CD1c-positive myeloid dendritic cell (primary cell): ENCODE results near the gene FAM114A1.
"Not testable (repeated sequence)": the region's sequence is repeated elsewhere in the genome, so short reads cannot be mapped to it uniquely, and the experiment has no call there.

ENCODE experiments used
- DNase-seq: peaks from one replicate; pipeline ENCODE4 v3.0.0-alpha.2; 2016; ENCODE audit errors: extremely low spot score

Gene FAM114A1

DNA sequence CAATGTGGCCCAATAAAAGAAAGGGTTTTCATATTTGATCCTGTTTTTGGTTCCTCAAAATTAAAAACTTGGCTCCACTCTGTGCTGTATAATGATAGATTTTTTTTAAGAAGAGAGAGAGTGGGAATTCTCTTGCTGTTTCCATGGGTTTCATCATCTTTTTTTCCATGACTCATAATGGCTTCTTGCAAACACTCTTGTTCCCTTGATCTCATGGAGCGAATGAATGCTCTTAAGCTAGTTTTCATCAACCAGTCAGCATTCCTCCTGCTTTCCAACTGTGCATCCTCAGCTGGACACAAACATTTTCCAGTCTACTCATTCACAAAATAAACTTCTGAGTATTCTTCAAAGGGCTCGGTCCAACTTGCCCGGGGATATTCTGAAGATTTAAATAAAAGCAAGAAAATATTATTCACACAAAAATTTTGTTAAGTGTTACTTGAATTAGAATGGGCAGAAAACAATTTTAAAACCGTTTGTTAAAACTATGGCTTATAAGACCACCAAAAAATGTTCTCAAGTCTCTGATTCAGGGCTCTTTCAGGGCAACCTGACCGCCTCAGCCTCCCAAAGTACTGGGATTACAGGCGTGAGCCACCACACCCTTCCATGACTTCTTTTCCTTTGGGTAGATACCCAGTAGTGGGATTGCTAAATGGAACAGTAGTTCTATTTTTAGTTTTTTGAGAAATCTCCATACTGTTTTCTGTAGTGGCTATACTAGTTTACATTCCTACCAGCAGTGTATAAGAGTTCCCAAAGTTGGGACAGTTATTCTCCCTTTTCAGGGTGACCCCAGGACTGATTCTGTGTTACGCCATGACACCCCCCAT lies 99.9 kb downstream of the FAM114A1 start:
- DNase-seq: no peak

- no peak for DNase-seq
These were observed 101.1 kb downstream of the FAM114A1 start for GRCh38 chr4:38968668-38969067.

DNA sequence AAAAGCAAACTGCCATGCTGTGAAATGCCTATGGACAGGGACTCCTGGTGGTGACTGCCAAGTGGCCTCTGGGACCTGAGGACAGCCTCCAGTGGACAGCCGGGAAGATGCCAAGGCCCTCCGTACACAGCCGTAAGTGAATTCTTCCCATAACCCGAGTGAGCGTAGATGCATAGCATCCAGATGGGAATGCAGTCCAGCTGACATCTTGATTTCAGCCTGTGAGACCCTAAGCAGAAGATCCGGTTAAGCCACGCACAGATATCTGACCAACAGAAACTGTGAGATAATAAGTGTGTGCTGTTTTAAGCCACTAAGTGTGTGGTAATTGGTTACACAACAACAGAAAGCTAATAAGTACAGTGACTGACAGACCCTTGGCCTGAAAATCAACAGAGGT lies 108.7 kb downstream of the FAM114A1 start:
- DNase-seq: no peak

GRCh38 chr4:38979081-38979480 lies 111.5 kb downstream of the FAM114A1 start:
- no peak for DNase-seq

DNA sequence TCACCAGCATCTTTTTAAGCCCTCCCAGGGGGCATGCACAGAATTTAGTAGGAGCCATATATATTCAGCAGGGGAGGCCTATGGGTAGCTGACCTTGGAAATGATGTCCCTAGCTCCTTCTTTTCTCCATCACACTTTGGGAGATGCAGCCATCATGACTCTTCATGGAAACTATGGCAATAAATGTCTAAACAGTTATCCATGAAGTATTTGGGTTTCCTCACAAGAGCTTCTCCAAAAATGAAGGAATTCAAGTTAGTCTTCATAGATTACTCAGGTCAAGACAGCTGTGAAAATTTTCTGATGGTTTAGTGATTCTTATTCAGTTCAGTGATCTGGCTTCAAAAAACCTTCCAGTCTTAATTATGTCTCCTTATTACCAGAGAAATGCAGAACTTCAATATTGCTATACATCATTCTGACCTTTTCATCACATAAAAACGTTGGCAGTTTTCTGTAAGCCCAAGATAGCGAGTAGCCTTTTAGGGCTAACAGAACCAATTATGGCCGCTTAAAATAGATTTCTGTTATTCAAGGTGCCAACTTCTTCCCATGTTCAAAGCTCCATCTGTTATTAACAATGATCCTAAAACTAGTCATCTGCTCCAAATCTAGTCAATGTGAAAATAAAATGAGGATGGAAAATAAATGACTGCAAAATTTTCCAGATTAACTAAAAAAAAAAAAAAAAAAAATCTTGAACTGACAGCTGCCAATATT lies 112.1 kb downstream of the FAM114A1 start:
- DNase-seq: no peak

- peak; percentile 8 for DNase-seq
These were observed 113.5 kb downstream of the FAM114A1 start for GRCh38 chr4:38980903-38981676.

DNA sequence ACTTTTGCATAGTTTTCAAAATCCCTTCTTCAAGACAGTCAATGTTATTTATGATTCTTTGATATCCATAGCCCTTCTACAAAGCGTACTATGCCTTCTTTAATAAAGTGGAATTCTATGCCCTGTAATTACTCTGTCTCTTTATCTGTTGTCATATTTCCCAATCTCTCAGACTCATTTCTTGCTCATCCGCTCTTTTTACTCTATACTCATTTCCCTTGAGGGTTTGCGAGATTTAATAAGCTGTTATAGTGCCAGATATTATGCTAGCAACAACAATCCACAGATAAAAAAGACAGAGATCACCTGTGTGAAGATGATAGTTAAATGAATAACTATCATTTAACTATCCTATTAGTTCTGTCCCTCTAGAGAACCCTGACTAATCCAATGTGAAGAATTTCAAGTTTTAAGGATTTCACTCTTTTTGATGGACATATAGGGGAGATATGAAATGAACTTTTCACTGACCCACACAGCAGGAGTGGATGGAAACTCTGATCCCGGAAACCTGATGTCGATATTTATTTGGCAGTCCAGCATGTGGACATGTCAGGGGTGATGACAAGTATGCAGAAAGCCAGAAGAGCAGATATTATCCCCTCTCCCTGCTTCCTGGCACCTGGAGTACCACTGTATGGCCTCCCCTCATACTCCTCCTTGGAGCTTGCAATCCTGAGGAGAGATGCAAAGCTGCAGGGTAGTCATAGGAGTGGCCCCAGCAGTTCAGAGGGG lies 114.9 kb downstream of the FAM114A1 start:
- DNase-seq: no peak

DNA sequence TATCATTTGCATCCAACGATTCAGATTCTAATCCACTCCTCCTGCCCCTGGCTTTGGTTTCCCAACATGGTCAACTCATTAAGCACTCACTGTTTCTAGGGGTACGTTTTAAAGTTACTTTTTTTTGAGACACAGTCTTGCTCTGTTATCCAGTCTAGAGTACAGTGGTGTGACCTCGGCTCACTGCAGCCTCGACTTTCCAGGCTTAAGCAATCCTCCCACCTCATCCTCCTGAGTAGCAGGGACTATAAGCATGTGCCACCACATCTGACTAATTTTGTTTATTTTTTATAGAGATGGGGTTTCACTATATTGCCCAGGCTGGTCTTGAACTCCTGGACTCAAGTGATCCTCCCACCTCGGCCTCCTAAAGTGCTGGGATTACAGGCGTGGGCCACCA lies 115.7 kb downstream of the FAM114A1 start:
- DNase-seq: no peak

GRCh38 chr4:38983787-38984598 lies 116.4 kb downstream of the FAM114A1 start:
- no peak for DNase-seq

DNA sequence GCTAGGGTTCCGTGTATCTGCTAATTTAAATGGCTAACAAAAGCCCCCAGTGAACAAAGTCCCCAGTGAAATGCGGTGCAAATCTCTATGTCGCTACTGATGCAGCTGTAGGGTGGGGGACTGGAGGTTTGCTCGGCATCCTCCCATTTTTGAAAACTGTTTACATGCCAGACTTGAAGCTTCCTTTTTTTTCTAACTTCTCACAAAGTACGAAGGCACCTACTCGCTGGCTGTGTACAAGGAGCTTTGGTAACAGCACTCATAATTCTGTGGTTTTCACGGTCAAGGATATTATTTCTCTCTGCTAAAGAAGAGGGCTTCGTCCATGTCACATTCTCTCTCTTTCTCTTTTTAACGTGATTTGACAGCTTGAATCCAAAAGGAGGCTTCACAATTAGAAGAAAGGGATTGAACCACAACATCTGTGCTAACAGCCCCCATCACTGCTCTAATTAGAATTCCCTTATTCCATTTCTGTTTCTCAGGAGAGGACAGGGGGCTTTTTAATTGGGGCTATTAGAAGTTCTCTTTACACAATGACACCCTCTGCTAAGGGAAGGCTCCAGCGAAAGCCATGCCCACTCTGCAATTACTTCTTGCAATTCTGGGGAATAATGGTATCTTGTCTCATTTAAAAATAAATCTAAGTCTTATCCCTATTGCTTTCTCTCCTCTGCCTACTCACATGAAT lies 117.9 kb downstream of the FAM114A1 start:
- peak; percentile 8 for DNase-seq

DNA sequence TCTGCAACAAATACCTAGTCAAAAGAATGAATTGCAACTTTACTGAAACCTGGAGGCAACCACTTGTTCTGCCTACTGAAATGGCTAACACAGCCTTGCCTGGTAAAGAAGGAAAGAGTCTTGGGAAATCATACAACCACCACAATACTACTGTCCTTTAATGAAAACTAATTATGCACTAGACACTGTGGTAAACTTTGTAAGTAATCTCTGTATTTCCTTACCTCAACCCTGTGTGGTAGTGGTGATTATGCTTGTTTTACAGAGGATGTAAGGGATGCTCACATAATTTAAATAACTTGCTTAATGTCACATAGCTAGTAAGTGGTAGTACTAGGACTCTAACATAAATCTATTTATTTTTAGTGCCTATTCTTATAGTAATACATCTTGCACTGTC lies 119.9 kb downstream of the FAM114A1 start:
- DNase-seq: no peak

GRCh38 chr4:38988353-38988752 lies 120.7 kb downstream of the FAM114A1 start:
- not testable (repeated sequence) for DNase-seq

DNA sequence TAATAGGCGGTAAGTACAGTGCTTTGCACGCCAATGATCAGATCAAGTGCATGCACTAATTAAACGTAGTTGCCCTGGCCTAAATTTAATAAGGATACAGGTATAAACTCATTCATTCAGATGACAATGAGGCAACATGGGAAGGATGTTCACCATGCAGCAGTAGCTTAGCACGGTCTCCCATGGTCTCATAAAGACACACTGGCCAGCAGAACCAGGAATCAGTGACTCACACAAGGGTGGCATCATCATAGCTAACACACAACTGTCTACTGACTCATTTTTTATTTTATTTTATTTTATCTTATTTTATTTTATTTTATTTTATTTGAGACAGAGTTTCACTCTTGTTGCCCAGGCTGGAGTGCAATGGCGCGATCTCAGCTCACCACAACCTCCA lies 121.9 kb downstream of the FAM114A1 start:
- DNase-seq: no peak

- no peak for DNase-seq
These were observed 122.6 kb downstream of the FAM114A1 start for GRCh38 chr4:38990241-38990640.

DNA sequence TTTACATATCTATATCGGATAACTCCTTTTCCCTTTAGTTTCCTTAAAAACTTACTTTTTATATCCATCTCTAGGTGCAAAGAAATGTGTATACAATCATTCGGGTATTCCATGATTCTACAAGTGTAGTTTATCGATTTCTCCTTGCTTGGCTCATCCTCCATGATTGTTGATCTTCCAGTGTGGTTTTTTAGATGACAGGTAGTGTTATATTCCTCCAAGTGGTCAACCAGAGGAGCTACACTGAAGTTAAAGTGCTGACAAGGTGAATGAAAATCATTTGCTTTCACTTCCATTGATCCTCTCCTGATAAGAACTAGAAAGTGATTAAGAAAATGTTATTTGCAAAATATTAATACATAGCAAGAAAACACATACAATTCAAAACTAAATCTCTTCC lies 126.1 kb downstream of the FAM114A1 start:
- DNase-seq: no peak

- no peak for DNase-seq
These were observed 126.5 kb downstream of the FAM114A1 start for GRCh38 chr4:38994135-38994534.
